HG02938 (cell line): ENCODE measurements around the gene MAPK11.
A peak's percentile ranks its signal among the peaks of the same experiment; 100 is the strongest.

ENCODE experiments used
- ATAC-seq: cut with Tn5 transposase; IDR thresholded peaks from one replicate; pipeline ENCODE4 v1.9.1; 2021; ENCODE audit warnings: mild to moderate bottlenecking, moderate library complexity; ENCODE audit not compliant: unreplicated experiment

The MAPK11 gene

DNA sequence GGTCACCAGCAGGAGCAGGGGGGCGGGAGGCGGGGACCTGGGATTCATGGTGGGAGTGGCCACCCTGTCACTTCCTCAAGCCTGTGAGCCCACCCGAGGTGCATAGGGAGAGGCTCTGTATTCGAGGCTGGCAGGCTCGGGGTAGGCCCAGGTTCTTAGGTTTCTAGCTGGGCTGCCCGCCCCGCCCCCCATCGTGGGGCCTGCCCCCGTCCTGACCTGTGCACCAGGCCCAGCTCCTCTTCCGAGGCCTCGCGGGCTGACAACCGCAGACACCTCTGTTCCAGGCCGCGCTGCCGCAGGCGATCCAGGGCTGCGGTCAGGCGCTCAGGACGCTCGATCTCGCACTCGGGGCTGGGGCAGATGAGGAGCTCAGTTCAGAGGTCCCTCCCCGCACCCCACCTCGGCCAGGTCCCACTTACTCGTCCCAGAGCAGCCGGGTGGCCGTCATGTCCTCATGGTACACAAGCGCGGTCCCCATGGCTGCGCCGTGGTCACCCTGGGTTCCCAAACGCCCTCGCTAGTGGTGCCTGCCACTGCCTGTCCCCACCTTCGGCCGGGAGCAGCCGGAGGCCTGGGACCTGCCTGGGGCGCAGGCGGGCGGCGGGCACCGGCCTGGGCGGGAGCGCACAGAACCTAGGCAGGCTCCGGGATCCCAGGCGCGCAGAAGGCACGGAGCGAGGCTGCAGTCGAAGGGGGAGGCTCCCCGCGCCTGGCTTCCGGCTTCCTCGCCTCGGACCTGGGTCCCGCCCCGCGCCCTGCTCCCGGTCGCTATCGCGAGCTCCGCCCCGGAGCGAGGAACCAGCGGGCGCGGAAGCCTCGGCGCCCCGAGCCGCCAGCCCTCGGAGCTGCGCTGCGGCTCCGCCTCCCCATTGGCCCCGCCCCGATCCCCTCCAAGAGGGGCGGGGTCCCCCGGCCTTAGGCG is 19.4 kb downstream of the MAPK11 start, which contains the start of gene HDAC10:
Gene HDAC10 (minus strand): TSS at position 711 of the 922 bp plus-strand sequence. CDS start 233 bp downstream, at position 478.
- no peak for ATAC-seq

DNA sequence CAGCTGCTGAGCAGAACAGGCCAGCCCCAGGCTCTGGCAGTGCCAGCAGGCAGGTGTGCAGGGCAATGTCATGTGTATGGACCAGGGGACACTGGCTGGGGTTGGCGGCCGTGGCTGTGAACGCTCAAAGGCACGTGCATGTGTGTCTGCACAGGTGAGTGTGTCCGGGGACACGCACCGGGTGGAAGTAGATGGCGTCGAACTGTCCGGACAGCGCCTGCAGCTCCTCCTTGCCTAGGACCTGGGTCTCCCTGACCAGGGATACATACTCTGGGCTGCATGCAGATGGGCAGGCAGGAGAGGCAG is 20.0 kb downstream of the MAPK11 start:
- ATAC-seq = no peak

DNA sequence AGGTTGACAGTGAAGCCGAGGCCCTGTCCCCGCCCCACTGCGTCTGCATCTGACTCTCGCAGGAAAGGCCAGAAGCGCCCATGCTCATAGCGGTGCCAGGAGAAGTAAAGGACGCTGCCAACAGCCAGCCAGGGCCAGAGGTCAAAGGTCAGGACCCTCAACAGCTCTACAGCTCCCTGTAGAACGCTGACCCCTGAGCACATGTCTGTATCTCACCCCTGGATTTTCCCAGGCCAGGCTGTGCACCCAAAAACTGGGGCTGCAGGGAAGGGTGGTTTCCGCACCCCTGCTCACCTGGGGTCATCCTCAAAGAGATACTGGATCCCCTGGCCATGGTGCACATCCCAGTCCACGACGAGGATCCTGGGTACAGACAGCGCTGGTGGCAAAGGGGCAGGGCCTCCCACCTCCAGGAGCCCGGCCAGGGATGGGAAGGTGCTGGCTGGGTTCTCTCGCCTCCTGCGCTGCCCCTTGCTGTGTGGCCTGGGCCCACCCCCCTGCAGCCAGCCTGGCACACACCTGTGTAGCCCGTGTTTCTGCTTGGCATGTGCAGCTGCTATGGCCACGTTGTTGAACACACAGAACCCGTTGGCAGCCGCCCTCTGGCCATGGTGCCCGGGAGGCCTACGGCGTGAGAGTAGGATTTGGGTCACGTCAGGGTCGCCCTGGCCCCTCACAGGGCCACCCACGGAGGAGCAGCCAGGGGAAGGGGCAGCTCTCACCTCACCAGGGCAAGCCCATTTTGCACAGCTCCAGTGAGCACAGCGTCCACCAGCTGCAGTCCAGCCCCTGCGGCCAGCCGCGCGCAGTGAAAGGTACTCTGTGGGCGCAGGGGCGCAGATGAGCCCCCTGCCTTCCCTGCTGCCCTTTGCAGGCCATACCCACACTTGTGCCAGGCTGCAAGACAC is 20.6 kb downstream of the MAPK11 start:
- no peak for ATAC-seq

DNA sequence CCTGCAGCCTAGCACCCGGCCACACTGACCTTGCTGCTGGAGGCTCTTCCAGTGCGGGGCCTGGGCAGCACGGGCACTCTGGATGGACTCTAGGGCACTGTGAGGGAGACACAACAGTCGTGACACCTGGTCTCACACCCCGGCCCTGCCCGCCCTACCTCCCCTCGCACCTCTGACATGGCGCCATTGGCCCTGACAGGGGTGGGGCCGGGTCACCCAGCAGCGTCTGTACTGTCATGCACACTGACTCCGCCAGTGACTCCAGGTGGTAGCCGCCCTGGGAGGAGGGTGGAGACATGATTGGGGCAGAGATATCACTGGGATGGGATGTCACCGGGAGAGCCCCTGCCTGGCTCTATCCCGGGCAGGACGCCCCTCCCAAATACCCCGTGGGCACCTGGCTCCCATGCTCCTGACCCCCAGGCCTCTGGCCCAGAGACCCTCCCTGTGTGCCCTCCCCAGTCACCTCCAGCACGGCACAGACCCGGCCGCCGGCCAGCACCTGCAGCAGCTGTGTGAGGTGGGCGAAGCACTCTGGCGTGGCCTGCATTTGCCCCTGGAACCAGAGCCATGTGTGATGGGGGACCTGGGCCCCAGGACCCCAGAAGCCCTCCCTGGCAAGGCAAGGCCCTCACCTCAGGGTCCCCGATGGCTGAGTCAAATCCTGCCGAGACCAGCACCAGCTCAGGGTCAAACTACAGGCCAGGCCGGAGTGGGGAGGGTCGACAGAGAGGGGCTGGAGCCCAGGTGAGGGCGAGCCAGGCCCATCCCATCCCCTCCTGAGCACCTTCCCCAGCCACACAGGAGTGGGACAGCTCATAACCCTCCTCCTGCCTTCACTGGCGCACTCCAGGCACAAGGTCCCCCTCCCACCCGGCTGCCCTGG is 21.7 kb downstream of the MAPK11 start:
- ATAC-seq = no peak

DNA sequence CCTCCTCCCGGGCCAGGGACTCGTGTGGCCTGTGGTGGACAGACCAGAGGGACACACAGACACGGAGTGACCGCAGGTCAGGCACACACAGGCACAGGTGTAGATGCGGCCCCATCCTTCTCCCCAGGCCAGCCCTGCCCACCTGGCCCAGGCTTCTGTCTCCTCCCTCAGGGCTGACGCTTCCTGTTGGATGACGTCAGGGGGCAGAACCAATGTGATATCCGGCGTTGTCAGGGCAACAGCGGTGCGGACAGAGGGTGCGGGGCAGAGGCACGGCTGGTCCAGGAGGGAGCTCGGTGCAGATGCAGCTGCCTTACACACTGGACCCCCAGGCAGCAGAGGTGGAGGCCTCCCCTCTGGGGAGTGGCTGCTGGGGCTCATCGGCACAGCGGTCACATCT is 22.4 kb downstream of the MAPK11 start:
- ATAC-seq = no peak

DNA sequence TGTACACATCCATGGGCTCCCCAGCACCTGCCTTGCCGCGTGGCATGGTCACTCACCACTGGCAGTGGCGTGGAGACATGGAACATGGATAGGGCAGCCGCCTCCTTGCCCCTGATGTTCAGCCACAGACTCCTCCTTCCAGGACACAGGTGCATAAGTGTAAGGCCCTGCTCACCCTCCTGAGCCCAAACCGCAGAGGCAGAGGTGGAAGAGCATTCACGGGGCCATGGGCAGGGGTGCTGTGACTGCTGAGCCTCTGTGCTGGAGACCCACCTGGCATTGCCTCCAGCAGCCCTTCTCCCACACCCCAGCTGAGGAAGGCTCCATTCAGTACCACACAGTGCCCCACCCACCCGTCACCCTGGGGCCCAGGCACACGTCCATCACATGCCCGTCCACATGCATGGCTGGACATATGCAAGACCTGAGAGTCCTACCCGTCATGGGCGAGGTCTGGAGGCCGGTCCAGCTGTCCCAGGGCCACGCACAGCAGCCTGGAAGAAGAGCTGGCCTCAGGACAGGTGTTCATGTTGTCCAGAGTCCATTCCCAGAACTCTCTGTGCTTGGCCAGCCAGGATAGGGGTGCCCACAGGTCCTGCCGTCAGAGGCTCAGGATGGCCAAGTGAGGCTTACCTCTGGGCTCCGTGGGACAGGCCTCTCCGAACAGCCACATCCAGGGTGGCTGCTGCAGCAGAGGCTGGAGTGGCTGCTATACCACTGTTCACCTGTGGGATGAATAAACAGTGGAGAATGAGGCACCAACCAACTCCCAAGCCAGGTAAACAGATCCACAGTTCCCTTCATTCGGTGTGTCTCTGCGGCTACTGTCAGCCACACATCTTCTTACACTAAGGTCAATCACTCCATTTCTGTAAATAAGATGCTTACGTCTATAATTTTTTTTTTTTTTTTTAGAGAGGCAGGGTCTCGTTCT is 23.7 kb downstream of the MAPK11 start:
- no peak for ATAC-seq

DNA sequence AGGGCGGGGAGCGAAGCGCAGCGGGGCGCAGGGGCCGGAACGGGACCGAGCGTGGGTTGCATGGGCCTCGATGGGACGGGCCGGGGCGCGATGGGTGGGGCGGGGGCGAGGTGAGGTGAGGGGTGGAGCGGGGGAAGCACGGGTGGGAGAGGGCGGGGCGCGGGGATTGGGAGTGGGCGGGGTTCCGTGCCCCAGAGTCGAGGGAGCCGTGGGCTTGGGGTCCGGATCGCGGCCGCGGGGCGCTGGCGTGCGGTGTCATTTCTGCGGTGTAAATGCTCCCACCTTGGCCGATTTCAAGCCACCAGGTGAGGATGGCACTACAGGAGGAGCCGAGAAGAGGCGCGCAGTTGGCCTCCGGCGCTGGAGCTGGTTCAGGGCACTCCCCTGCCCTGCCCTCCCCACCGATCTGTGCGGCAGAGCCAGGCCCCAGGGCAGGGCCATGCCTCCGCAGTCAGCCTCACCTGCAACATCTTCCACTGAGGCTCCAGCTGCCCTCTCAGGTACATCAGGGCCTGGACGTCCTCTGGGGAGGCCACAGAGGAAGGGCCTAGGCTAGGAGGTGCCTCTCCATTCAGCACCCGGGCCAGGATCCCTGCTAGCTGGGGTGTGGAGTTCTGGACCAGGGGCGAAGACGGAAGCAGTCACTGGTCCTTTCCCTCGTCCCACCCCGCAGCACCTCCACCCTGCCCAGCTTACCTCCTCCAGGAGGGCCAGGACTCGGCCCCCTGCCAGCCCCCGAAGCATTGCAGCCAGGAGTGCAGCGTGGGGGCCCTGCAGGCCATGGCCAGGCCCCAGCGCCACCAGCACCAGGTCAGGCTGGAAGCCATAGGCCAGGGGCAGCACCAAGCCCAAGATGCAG is 24.7 kb downstream of the MAPK11 start:
- ATAC-seq = no peak

DNA sequence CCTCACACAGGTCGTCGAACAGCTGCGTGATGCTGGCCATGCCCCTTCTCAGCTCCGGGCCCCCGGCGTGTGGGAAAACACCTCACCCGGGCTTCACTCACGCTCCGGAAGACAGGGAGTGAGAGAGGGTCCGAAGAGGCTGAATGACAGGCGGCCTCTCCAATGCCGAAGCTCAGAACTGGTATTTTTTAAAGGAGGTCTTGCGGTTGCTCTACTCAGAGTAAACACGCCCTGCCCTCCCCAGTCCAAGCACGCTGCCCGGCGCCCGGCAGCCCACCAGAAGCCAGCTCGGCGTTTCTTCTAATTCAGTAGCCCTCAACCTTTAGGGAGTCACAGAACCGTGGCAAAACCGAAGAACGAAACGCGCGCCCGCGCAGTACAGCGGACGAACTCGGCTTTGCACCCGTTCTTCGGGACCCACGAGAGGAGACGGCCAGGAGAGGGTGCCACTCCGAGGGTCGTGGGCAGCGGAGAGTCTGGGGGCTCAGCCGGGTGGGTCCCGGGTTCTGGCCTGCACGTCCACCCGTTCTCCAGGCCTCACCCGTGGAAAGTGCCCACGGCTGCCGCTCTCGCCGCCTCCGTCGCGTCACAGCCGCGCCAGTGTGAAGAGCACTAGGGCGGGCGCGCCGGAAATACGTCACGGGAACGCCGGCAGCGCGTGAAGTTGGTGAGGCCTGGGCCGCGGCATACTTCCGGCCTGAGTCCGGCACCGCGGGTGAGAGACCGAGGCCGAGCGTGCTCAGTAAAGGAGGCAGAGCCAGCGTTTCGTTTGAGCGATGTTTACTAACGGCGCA is 25.6 kb downstream of the MAPK11 start, which contains the start of gene TUBGCP6:
Gene TUBGCP6 (minus strand): TSS at position 604 of the 794 bp plus-strand sequence. CDS start 564 bp downstream, at position 40.
- ATAC-seq = peak; percentile 62

DNA sequence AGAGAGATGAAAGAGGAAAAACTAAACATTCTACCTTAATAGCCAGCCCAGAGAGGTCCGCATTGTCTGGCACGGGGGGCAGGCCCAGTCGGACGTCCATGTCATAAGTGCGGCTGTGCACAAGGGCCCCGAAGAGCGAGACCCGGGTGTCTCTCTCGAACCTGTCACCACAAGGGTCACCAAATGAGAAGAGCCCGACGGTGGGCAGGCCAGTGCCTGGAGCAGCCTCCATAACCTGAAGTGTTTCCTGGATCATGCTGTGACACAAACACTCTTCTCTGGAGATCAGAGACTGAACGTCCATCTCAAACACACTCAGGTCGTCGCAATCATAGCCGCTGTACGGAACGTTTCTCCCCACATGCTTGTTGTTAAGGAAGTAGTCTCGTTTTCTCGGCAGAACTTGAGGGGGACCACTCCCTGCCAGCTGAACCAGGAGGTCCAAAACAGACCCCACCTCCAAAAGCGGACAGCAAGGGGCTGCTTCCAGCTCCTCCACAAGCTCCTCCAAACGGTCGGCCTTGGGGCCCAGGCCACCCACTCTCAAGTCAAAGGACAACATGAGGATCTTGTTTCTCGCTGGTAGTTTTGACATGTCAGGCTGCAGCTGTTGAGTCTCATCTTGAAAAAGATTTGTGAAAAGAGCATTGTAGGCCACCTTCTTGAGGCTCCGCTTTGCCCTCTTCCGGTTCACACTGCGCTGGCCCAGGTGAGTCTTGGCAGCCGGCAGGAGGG is 26.3 kb downstream of the MAPK11 start:
- peak; percentile 19 for ATAC-seq

DNA sequence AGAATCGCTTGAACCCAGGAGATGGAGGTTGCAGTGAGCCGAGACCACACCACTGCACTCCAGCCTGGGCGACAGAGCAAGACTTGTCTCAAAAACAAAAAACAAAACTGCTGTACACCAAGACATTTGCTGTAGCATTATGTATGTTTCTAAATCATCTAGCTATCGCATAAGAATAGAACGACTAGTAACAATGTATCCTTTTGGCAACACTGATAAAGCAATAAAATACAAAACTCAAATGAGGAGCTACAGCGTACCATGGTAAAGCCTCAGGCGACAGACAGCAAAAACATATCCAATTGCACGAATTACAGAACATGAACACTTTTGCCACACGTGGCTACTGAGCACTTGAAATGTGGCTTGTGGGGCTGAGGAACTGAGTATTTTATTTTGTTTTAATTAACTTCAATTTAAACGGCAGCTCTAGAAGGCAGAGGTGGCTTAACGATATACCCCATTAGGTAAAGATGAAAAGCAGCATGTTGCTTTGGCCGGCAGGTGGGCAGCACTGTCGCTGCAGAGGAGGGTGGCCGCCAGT is 27.7 kb downstream of the MAPK11 start:
- no peak for ATAC-seq

DNA sequence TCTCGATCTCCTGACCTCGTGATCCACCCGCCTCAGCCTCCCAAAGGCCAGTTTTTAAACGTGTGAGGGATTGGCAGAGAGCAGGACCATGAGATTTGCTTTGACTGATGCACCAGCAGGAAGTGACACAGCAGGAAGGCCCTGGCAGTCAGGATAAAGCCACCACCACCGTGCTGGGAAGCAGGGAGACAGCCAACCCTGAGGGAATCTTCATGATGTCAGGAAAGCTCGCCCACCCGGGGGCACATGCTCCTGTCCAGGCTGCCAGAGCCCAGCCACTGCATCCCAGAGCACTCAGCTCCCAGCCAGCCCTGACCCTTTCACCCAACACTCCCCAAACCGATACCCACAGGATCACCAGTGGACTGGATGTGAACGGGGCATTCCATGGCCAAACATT is 31.4 kb downstream of the MAPK11 start:
- ATAC-seq = no peak

DNA sequence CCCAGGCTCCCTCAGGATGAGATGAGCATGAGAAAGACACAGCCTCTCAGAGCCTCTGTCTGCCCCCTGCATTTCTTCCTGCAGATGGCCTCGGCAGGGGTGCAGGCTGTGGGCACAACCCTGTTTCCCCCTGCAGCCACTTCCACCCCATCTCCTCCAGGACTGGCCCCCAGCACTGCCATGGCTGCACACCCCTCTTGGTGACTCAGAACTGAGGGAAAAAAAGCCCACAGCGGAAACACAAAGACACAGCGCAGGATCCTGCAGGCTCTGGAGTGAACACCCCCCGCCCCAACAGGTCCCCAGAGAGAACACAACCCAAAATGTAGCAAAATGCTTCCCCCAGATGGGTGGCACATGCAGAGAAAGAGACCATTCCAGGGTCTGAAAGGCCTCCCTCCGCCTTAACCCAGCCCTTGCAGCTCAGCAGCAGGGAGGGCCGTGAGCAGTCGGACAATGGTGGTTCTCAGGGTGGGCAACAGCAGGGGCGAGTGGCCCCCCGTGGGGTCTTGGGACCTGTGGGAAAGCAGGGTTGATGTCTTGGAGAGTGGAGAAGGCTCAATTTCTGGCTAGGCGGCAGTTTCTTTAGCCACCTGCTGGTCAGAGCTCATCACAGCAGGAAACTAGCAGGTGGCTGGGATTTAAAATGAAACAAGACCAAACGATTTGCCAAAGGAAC is 33.3 kb downstream of the MAPK11 start:
- no peak for ATAC-seq

DNA sequence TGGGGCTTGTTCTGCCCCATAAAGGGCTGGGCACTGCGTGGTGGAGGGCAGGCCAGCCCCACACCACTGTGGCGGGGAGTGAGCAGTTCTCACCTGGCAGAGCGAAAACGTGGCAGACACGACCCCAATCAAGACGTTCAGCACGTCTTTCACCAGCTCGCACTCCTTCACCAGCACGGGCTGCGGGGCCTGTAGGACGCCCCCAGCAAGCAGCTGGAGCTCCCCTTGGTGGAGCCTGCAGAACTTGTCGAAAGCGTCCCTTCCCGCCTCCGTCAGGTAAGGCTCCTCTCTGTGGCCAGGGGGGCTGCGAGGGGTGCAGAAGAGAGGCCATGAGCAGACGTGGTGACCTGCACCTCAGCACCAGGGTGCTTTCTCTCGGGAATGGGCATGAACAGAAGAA is 37.0 kb downstream of the MAPK11 start:
- ATAC-seq = no peak

DNA sequence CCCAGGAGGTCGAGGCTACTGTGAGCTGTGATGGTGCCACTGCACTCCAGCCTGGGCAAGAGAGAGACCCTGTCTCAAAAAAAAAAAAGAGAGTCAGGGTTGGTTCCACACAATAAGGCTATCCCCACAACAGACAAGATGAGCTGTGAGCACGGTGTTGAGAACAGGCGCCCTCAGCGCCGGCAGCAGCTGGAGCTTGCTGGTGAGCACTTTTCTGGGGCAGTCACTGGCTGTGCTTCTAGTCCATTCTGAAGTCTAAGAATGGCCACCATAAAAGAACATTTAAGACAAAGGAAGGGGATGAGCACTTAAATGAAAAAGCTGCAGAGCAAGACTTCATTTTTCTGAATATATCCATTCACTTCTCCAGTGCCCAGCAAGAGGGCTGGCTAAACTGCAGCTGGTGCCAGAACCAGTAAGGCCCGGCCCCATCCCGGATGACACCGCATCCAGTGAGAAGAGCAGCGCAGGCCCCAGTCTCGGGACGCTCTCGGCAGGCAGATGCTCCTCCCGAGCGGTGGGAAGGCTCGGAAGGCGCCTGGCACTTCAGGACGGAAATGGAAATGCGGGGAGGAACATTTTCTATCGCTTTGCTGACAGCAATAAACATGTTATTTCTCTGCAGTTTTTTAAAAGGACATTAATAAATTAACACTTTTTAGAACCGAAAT is 37.6 kb downstream of the MAPK11 start:
- ATAC-seq = no peak

DNA sequence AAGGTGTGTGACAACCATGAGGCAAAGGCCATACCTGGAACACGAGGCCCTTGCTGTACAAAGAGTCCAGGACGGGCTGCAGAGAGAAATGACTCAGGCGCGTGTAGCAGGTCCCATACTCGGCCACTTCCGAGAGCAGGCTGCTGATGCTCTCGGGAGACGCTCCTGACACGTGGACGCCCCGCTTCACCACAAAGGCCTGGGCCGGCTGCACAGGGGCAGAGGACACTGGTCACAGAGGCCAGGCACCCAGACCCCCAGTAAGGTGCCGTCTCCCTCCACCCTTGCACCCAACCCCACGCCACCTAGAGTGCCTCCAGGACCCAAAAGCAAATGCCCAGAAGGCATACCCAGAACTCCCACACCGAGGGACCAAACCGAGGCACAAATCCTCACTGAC is 40.8 kb downstream of the MAPK11 start:
- no peak for ATAC-seq

DNA sequence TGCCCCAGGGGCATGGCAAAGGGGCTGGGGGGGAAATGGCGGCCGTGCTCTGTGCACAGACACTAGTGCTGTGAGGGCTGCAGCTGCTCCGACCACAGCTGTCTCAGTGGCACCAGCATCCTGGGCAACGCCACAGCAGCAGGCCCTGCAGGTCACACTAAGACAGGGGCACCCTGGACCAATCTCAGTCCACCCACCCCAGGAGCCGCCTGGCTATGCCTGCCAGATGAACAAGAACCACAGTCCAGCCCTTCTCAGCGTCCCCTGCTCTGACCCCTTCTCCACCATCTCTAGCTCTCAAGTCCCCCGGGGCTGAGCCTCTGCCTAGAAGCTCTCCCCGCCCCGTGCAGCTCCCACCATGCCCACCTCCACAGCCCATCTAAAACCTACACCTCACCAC is 41.8 kb downstream of the MAPK11 start:
- ATAC-seq = no peak
